Daoy (cell line): ENCODE results near the gene CIT. TPM values are rescaled to one million over a fixed set of nuclear protein-coding genes. Genes with fewer than 3 reads are reported as not detected.

Experiments
- DNase-seq: peaks from one replicate; pipeline ENCODE4 v3.0.0-alpha.2; 2015; ENCODE audit warnings: low read depth
- total RNA-seq: library from RNA; depleted of rRNA; stranded (reverse); fragments of >200 nt; shearing (Covaris generic); gene quantifications from 2 replicates; pipeline ENCODE4 v1.2.3, GENCODE V29; 2014

CIT gene
- total RNA-seq, 1 experiment from 2014 or later = 21.1 TPM

DNA sequence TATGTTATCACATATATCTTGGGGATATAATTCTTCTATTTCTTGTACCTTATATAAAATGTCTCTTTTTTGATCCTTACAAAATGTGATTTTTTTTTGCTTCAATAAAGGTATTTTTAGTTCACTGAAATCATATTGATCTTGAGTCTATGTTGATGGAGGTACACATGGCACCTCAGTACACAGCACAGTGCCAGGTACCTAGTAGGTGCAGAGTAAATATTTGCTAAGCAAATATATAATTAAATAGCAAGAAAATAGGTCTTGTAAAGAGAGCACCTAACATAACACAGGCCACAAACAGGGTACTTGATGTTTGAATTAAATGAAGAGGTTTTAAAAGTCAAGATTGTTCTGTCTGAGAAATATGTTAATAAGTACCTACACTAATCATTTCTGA, 69.7 kb downstream of the CIT start:
- DNase-seq = no peak

DNA sequence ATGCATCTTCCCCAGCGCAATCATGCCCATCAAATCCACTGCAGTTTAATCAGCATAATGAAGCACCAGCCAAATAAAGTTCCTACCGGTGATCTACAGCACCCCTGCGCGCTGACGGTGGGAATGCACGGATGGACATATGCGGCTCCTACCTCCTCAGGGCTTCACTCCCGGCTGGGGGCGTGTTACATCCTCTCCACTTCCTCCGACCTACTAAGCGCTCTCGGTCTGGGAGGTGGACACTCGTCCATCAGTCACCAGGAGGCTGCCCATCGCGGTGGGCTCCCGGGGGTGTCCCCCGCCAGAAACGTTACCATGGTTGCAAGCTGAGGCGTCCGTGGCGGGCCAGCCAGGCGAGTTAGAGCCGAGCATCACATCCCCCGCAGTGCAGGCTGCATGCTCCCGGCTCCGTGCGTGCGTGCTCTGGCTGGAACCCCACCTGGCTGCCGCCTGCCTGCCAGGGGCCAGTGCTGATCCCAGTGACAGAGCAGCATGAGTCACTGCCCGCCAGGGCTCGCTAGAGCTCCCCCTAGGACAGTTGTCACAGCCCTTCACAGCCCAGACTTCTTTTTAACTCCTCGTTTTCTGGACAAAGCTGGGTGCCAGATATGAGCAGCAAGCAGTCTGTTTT, 73.0 kb downstream of the CIT start:
- DNase-seq = peak; percentile 70

DNA sequence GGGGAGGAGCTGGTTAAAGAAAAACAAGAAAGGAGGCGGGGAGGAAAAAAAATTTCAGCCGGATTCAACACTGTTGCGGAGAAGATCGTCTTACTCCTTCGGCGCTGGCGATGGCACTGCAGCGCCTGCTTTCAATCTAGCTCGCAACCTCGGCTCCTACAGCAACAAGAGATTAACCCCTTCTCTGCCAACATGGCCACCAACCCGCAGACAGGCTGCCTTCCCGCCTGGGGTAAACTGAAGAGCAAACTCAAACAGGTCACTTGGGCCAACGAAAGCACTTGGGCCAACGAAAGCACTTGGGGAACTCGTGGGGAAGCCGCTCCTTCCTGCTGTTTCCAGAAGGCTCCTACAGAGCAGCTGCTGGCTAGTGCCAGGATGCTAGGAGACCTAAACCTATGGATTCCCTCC, 73.7 kb downstream of the CIT start:
- DNase-seq = no peak

DNA sequence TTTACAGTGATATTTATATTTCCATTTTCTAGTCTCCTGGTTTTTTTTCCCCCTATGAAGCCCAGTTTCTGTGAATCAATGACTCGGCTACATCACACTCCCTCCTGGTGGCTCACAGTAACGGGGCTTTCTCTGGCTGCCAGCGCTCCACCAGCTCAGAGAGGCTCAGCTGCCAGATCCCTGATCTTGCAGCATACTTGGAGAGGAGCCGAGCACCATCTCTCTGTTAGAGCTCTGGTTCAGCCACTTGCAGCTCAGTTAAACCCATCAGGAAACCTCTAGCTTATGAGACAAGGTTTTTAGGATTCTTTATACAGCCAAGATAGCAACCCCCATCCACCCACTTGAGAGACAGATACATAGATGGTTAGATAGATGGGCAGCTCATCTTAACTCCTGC, 74.6 kb downstream of the CIT start:
- no peak for DNase-seq

DNA sequence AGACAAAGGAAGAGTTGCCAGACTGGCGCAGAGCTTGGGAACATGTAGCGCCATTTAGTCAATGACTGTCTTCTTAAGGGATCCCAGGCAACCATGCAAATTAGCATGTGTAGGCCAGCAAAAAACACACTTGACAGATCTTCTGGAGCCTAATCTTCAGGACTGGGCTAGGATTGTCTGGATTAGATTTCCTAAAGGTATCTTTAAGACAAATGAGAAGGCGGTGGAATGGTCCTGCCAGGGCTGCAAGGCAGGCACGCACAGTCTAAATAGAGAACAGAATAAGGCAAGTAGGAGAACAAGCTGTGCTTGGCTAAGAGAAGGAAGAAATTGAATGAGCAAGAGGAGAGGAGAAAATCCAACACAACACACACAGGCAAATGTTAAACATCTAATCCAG, 80.0 kb downstream of the CIT start:
- DNase-seq = no peak

DNA sequence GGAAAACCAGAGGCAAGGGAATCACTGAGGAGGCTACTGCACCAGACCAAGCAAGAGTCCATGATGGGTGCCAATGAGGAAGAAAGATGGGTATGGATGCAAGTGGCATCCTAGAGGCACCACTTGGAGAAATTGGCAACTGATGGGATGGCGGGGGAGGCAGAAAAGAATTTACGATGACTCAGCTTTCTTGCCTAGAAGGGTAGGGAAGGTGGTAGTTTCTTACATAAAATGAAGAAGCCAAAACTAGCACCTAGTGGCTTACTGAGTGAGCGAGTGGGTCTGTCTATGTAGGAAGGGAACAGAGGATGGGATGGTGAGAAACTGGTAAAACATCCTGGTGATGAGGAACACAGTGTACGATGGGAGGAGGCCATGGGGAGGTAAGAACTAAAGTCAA, 80.8 kb downstream of the CIT start:
- DNase-seq = no peak

DNA sequence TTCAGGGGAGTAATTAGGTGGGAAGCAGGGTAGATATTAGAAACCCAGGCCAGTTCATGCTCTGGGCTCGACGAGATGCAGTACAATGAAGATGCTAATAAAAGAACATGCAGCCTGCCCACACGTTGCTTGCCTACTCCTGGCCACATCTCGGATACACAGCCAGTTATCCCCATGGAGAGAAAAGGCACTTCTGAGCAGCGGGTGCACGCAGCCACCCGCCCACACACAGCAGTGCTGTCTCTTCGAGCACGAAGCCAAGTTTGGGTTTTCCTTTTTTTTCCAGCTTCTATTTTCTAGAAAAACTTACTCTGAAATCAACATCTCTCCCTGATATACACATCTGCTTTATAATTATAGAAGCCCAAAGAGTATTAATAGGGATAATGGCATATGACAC, 85.7 kb downstream of the CIT start:
- DNase-seq = no peak

DNA sequence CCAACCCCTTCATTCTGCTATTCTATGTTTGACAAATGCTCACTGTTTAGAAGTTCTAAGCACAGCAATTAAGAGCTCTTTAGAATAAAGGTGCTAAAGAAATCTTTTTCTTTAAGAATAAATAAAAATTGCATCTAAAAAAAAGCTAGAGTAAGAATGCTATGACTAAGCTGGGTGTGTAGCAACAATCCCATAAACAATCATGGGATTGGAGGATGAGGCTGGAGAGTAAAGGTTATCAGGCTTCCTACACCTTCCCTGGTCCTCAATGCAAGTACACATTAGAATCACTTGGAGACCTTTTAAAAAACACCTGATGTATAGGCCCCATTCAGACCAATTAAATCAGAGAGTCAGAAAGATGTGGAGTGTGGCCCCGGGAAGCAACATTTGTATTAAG, 88.3 kb downstream of the CIT start:
- no peak for DNase-seq

DNA sequence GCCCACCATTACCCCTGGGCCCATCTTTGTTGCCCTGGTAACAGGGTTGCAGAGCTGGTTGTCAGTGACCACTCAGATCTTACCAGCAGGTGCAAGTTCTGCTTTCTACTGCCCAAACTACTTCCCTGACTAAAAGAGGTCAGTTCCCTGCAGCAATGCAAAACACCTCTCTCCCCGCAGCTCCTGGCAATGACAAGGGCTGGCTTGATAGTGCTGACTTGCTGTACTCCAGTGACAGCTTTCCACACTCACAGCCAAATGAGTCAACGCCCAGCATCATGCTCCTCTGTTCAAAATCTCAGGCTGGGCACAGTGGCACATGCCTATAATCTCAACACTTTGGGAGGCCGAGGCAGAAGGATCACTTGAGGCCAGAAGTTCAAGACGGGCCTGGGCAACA, 90.6 kb downstream of the CIT start:
- no peak for DNase-seq

DNA sequence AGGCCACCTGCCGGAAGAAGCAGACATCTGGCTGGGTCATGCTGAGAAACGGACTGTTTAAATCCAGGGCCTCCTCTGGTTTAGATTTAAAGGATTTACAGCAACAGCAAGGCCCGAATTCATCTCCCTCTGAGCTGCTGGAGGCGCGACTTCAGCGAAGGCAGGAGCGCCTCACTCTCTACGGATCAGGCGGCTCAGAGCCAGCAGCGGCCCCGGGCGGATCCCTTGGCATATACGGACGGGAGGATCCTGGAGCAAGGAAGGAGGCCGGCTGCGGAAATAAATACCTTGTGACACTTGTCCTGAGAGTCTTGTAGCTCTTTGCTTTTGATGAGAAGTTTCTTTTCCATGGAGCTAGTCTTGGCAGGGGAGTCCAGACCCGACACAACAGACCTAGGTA, 92.4 kb downstream of the CIT start:
- DNase-seq = no peak

DNA sequence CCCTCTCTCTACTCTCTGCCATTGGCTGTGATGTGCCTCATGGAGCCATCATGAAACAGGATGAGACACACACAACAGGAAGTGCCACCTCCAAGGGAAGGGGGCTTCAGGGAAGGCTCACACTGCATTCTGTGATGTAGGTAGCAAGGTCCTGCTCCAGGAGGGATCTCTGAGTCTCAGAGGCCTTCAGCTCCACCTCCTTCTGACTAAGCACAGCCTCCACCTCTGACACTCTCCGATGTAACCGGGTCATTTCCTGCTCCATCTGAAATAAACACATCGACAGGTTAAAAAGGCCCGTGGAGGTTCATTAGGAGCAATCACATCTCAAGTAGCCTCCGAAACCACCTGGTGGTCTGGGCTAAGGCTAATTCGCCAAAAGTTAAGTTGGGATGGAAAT, 93.3 kb downstream of the CIT start:
- DNase-seq = no peak

DNA sequence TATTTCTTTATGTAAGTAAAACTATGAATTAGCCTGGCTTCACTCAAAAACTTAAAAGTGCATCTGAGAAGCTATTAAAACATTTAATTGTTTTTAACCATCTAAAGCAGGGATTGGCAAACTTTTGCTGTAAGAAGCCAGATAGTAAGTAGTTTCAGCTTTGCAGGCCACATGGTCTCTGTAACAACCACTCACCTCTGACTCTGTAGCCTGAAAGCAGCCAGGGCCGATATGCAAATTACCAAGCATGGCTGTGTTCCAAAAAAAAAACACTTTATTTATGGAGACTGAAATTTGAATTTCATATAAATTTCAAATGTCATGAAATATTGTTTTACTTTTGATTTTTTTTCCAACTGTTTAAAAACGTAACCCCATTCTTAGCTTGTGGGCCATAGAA, 95.3 kb downstream of the CIT start:
- DNase-seq = no peak

DNA sequence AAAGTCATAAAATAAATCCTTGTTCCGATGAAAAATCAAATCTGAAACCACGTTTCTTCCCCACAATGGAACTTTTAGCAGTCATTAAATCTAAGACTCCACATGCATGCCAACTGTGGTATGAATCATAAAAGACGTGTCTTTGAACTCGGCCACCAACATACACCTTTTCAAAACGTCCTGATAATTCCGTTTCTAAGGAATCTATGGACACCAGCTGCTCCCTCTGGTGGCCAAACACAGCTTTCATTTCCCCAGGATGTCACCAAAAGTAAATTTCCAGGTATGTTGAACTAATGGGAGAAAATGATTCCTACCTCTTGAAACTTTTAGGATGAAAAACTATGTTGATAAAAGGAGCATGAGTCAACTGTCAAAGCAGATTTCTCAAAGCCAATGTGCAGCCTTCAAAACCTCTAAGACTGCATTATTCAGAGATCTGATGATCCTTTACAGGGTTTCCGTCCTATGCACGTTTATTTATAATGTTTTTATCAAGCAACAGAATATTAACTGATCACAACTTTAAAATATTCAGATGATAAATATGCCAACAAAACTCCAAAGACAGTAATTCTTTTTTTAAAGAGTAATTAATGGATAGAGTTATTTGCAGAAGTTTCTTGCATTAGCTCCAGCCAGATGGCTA, 96.2 kb downstream of the CIT start:
- peak; percentile 38 for DNase-seq

DNA sequence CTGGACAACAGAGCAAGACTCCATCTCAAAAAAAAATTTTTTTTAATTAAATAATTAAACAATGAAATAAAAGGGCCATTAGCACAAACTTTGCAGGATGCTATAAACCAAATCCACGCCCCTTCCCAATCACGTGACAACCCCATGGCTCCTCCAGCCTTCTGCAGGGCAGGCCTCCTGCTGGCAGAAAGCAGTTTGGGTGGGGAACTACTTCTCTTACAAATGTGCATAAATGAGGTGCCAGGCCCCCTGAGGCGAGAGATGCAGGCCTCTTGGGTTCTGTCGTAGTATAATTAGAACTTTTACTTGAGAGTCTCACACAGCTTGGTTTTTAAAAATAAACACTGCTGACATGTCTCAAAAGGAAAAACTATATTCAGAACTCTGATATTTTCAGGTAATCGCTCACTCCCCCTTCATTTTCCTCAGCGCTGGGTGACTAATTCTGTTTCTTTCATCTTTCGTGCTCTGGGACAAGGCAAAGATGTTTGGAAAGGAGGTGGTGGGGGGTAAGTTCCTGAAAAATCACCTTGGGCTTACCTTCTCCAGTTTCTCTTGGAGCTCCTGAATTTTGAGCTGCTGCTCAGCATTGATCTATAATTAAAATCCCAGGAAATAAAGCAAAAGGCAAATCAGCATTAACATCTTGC, 101.7 kb downstream of the CIT start:
- no peak for DNase-seq

DNA sequence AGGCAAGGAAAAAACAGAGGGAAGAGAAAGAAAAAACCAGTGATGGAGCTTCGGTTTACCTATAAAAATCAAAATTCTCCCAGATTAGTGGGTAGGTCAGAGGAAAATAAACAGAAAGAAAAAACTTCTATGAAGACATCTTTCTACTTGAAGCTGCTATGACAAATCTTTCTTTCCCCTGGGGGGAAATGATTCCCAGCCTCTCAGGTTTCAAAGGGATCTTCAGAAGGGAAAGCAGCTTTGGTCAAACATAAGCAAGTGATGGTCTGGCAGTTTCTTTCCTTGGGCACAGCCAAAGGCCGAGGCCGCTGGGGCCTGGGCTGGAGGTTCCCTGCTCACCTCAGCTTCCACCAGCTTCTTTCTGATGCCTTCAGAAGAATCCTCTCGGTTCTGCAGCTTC, 104.7 kb downstream of the CIT start:
- DNase-seq = no peak

DNA sequence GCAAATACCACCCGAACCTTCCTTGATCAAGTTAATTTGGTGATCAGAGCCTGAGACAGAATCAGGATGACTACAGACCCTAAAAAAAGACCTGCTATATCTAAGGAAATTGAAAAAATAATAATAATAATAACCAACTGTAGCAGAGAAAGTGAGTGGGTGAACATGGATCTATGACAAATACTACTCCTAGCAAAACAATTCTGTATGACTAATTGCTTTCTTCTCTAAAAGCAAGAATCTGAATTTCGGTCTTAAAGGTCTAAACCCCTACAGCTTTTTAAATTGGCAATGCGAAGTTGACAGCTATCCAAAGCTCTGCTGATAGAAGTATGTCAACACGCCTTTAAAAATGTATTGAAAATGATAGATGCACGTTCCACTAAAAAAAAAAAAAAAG, 107.0 kb downstream of the CIT start:
- DNase-seq = no peak

DNA sequence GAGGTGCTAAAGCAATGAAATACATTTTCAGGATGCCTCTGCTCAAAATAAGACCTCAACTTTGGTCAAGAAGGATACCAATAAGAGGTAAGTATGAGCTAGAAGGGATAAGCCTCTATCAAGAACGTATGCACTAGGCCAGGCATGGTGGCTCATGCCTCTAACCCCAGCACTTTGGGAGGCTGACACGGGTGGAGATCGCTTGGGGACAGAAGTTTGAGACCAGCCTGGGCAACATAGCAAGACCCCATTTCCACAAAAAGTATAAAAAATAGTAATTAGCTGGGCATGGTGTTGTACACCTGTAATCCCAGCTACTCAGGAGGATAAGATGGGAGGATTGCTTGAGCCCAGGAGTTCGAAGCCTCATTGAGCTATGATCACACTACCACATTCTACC, 114.5 kb downstream of the CIT start:
- DNase-seq = no peak

DNA sequence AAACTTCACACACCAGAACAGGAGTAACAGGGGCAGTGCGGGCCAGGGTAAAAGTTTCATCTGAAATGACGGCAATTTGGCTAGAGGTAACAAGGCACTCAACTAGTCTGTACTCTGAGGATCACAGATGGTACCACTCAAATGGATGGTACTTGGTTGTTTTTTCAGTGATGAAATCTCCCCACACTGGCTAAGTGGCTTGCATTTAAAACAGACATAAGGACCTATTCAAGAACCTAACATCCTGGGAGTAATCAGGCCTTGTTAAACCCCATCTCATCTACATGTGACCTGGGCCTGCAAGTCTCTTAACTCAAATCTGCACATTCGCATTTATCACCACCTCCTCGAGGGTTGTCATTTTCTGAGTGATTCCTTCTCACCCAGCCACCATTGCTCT, 118.4 kb downstream of the CIT start:
- DNase-seq = no peak

DNA sequence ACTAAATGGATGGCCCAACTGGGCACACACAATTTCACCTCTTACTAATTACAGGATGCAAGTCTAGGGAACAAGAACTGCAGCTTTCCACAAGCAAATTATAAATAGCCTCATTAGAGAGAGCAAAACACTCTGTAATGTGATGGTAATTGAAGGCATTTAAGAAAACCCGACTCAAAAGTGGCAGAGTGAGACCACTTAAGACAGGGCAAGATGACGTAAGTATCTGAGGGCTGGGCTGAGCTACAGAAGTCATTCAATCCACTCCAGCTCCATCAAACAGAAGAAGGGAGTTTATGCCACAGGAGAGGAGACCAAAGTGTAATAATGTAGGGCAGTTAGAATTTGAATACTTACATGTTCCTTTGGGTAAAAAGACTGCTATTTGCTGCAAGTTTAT, 118.9 kb downstream of the CIT start:
- DNase-seq = no peak

DNA sequence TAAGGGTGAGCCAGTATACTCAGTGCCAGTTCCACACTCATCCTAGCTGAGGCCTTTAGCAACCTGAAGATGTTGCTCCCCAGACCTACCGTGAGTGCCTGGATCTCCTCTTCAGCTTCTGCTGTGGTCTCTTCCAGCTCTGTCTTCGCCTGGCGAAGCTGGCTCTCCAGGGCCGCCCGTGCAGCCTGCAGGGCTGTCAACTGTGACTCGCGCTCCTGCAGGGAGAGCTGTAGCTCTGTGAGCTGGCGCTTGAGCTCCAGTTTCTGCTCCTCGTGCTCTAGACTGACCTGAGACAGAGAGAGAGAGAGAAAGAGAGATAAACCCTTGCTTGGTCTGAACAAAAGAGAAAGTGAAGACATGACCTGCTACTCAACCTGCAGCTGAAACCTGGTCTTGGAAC, 125.2 kb downstream of the CIT start:
- no peak for DNase-seq

DNA sequence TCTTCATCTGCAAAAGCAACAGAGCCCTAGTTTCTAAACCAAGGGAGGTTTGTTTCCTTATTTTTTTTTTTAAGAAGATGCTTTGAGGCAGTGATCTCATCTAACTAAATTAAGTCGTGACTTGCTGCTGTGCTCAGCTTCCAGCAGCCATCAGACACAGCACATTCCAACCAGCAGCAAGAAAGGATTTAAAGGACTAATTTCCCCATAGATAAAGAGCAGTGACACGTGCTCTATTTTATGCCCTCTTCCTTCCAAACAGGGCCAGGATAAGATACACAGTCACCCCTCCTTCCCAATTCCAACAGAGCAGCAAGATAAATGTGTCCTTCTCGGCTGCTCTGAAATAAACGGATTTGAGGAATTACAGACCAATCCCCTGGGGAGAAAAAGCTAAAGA, 127.5 kb downstream of the CIT start:
- no peak for DNase-seq

DNA sequence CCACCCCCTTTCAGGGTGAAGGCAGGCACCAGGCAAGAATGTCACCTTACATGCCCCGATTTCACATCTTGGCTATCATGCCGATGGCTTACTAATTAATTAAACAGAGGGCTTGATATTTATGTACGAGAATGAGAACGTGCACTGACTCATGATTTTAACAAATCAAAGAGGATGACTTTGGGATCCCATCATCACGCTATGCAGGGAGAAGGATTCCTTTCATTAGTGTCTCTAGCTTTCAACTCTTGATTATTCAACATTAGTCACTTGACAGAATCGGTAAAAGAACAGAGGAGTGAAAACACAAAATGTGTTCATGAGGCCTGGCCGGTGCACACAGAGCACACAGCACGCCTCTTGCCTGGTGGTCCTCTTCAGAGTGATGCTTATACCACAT, 128.6 kb downstream of the CIT start:
- DNase-seq = no peak

DNA sequence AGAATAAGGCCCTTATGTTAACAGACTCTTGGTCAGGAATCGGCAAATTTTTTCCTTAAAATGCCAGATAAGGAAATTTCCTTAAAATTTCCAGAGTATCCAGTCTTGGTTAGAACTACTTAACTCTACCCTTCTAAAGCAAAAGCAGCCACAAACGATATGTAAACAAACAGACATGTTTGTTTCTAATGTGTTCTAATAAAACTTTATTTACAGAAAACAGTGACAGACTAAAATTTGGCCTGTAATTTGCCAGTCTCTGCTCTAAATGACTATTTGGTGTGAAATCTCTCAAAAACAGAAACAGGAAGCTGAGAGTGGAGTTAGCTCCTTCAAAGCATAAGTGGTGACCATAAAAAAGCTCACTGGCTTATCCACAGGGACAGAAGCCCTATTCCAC, 131.0 kb downstream of the CIT start:
- DNase-seq = no peak
